H9 (cell line): ENCODE data around the gene TEF. TPM values are rescaled to one million over a fixed set of nuclear protein-coding genes. Genes with fewer than 3 reads are reported as not detected.

Source experiments
- DNase-seq: peaks from one replicate; pipeline ENCODE4 v3.0.0-alpha.2; 2017
- H2AFZ ChIP-seq: one replicate; pipeline ENCODE4 v1.6.1; 2013; ENCODE audit warnings: mild to moderate bottlenecking, low read length, control low read depth, moderate library complexity
- H2AK5ac ChIP-seq: 2 replicates; pipeline ENCODE4 v1.6.1; 2013; ENCODE audit warnings: low read length, control low read depth, mixed read lengths; ENCODE audit not compliant: insufficient read length
- H2BK120ac ChIP-seq: one replicate; pipeline ENCODE4 v1.6.1; 2013; ENCODE audit warnings: low read depth, mild to moderate bottlenecking, low read length, control low read depth, inconsistent platforms; ENCODE audit not compliant: poor library complexity, severe bottlenecking
- H2BK12ac ChIP-seq: 2 replicates; pipeline ENCODE4 v1.6.1; 2013; ENCODE audit warnings: low read length, control low read depth, mixed read lengths, low read depth; ENCODE audit not compliant: insufficient read length
- H2BK15ac ChIP-seq: 2 replicates; pipeline ENCODE4 v1.6.1; 2013; ENCODE audit warnings: low read depth, low read length, control low read depth
- H2BK20ac ChIP-seq: one replicate; pipeline ENCODE4 v1.6.1; 2013; ENCODE audit warnings: low read depth, mild to moderate bottlenecking, low read length, control low read depth, inconsistent platforms; ENCODE audit not compliant: poor library complexity, severe bottlenecking
- H2BK5ac ChIP-seq: 2 replicates; pipeline ENCODE4 v1.6.1; 2013; ENCODE audit warnings: low read length, control low read depth, mixed read lengths; ENCODE audit not compliant: insufficient read length
- H3K14ac ChIP-seq: 2 replicates; pipeline ENCODE4 v1.6.1; 2013; ENCODE audit warnings: low read length, control low read depth; ENCODE audit not compliant: insufficient read depth
- H3K18ac ChIP-seq: 2 replicates; pipeline ENCODE4 v1.6.1; 2013; ENCODE audit warnings: low read depth, mild to moderate bottlenecking, mixed read lengths, low read length, control low read depth; ENCODE audit not compliant: insufficient read length
- H3K23ac ChIP-seq: 2 replicates; pipeline ENCODE4 v1.6.1; 2013; ENCODE audit warnings: low read length, control low read depth, mixed read lengths, low read depth; ENCODE audit not compliant: insufficient read length
- H3K23me2 ChIP-seq: 2 replicates; pipeline ENCODE4 v1.6.1; 2013; ENCODE audit warnings: low read depth, mild to moderate bottlenecking, mixed read lengths, low read length, control low read depth; ENCODE audit not compliant: insufficient read length, poor library complexity, severe bottlenecking
- H3K27ac ChIP-seq: 2 replicates; pipeline ENCODE4 v1.5.1; 2013; ENCODE audit warnings: low read length, control low read depth, mixed read lengths, low read depth; ENCODE audit not compliant: insufficient read length
- H3K27me3 ChIP-seq: 2 replicates; pipeline ENCODE4 v1.6.1; 2013; ENCODE audit warnings: low read length, control low read depth, inconsistent platforms; ENCODE audit not compliant: insufficient read depth
- H3K4ac ChIP-seq: 2 replicates; pipeline ENCODE4 v1.6.1; 2013; ENCODE audit warnings: low read depth, mild to moderate bottlenecking, control low read depth, inconsistent platforms, low read length, moderate library complexity
- H3K4me1 ChIP-seq: 2 replicates; pipeline ENCODE4 v1.6.1; 2013; ENCODE audit warnings: low read length, control low read depth, inconsistent platforms; ENCODE audit not compliant: insufficient read depth
- H3K4me2 ChIP-seq: 2 replicates; pipeline ENCODE4 v1.6.1; 2013; ENCODE audit warnings: low read length, control low read depth, mixed read lengths; ENCODE audit not compliant: insufficient read length, insufficient read depth
- H3K56ac ChIP-seq: 2 replicates; pipeline ENCODE4 v1.6.1; 2013; ENCODE audit warnings: low read depth, mild to moderate bottlenecking, mixed read lengths, low read length, control low read depth; ENCODE audit not compliant: insufficient read length
- H3K79me1 ChIP-seq: 2 replicates; pipeline ENCODE4 v1.6.1; 2013; ENCODE audit warnings: low read depth, mild to moderate bottlenecking, moderate library complexity, low read length, control low read depth, inconsistent platforms; ENCODE audit not compliant: insufficient read depth, poor library complexity, severe bottlenecking
- H3K79me2 ChIP-seq: 2 replicates; pipeline ENCODE4 v1.6.1; 2013; ENCODE audit warnings: low read length, control low read depth, inconsistent platforms; ENCODE audit not compliant: insufficient read depth
- H3K9ac ChIP-seq: 2 replicates; pipeline ENCODE4 v1.6.1; 2013; ENCODE audit warnings: low read length, control low read depth, mixed read lengths; ENCODE audit not compliant: insufficient read length; ENCODE audit errors: extremely low read depth
- H3K9me3 ChIP-seq: one replicate; pipeline ENCODE4 v1.6.1; 2013; ENCODE audit warnings: low read depth, low read length, inconsistent platforms; ENCODE audit not compliant: control insufficient read depth
- H3T11ph ChIP-seq: one replicate; pipeline ENCODE4 v1.6.1; 2013; ENCODE audit warnings: mild to moderate bottlenecking, low read length, control low read depth, inconsistent platforms
- H4K20me1 ChIP-seq: one replicate; pipeline ENCODE4 v1.6.1; 2013; ENCODE audit not compliant: control insufficient read depth, insufficient read length, insufficient read depth
- H4K5ac ChIP-seq: 2 replicates; pipeline ENCODE4 v1.6.1; 2013; ENCODE audit warnings: low read depth, mild to moderate bottlenecking, mixed read lengths, low read length, control low read depth; ENCODE audit not compliant: insufficient read length
- H4K8ac ChIP-seq: replicated peaks from 2 replicates; pipeline ENCODE4 v1.6.1; 2013; ENCODE audit warnings: low read length, control low read depth, mixed read lengths, low read depth; ENCODE audit not compliant: insufficient read length
- H4K91ac ChIP-seq: 2 replicates; pipeline ENCODE4 v1.6.1; 2013; ENCODE audit warnings: low read depth, mild to moderate bottlenecking, moderate library complexity, mixed read lengths, low read length, control low read depth; ENCODE audit not compliant: insufficient read length
- H3K27ac Mint-ChIP-seq, 3 experiments: 2 replicates in 2 of 3; 3 replicates in 1 of 3; pipeline ENCODE4 v1.8.0; 2020 to 2021; ENCODE audit warnings: mixed read lengths in 3 of 3, mild to moderate bottlenecking in 1 of 3, moderate library complexity in 1 of 3
- H3K27me3 Mint-ChIP-seq: 2 replicates; pipeline ENCODE4 v1.8.0; 2021; ENCODE audit warnings: low read depth, mild to moderate bottlenecking, moderate library complexity, mixed read lengths
- H3K36me3 Mint-ChIP-seq, 3 experiments: 2 replicates in 2 of 3; 3 replicates in 1 of 3; pipeline ENCODE4 v1.8.0; 2020 to 2021; ENCODE audit warnings: low read depth in 3 of 3, mixed read lengths in 3 of 3; ENCODE audit not compliant: insufficient read depth in 1 of 3
- H3K4me1 Mint-ChIP-seq, 2 experiments: 2 replicates each; pipeline ENCODE4 v1.8.0; 2020; ENCODE audit warnings: mixed read lengths in 2 of 2
- H3K4me3 Mint-ChIP-seq, 2 experiments: 2 replicates in 1 of 2; 3 replicates in 1 of 2; pipeline ENCODE4 v1.8.0; 2020 to 2021; ENCODE audit warnings: mild to moderate bottlenecking in 2 of 2, mixed read lengths in 2 of 2, moderate library complexity in 1 of 2
- H3K9me3 Mint-ChIP-seq, 2 experiments: 2 replicates in 1 of 2; 3 replicates in 1 of 2; pipeline ENCODE4 v1.8.0; 2020; ENCODE audit warnings: mild to moderate bottlenecking in 2 of 2, mixed read lengths in 2 of 2, moderate library complexity in 1 of 2
- CTCF ChIP-seq: fragments of 200-600 bp; sonication (generic); conservative IDR thresholded peaks from 3 replicates; pipeline ENCODE4 v1.8.0; 2021; ENCODE audit warnings: antibody characterized with exemption, mild to moderate bottlenecking
- WGBS: extraction: QIAGEN DNeasy Blood & Tissue Kit; methylation state at CpG from one replicate; pipeline ENCODE4 v1.1.7; 2013; ENCODE audit warnings: missing lambda C conversion rate, low lambda C conversion rate, mixed read lengths; ENCODE audit not compliant: insufficient read length; ENCODE audit errors: extremely low coverage; 5-methylcytosine and 5-hydroxymethylcytosine counted together
- total RNA-seq: library from RNA; stranded (reverse); gene quantifications from 2 replicates; pipeline ENCODE4 v1.2.1, GENCODE V29; 2021

The TEF gene
- total RNA-seq, 1 experiment from 2014 or later, result 17.9 TPM

- H4K8ac ChIP-seq, result no peak overlapping the region
- H3K27me3 ChIP-seq, result no peaks in the 10 kb centered on the region
- H3K9me3 ChIP-seq, result no peaks in the 10 kb centered on the region
- H3K79me1 ChIP-seq, result no peaks in the 10 kb centered on the region
- no peak overlapping the region for H3K23ac ChIP-seq
- WGBS, result no CpG with 5 or more reads among the region's 13 CpGs
- no peak overlapping the region for H2AK5ac ChIP-seq
- no peak overlapping the region for H2BK15ac ChIP-seq
- no peak overlapping the region for H3K27ac Mint-ChIP-seq
- no peak overlapping the region for H4K91ac ChIP-seq
- H2BK5ac ChIP-seq, result no peak overlapping the region
- H3K4me2 ChIP-seq, result no peak overlapping the region
- no peak overlapping the region for H3K14ac ChIP-seq
- no peak for DNase-seq
- no peaks in the 10 kb centered on the region for H3K79me2 ChIP-seq
- H3K4ac ChIP-seq, result no peak overlapping the region
- H3K4me1 Mint-ChIP-seq, result peaks cover 3 to 6% of the 10 kb centered on the region in 2 experiments; a peak in 3 of 4 replicates
- H3T11ph ChIP-seq, result no peak overlapping the region
- no peak overlapping the region for H2AFZ ChIP-seq
- no peaks in the 10 kb centered on the region for H3K4me1 ChIP-seq
- H2BK120ac ChIP-seq, result no peak overlapping the region
- H2BK12ac ChIP-seq, result no peak overlapping the region
- no peaks in the 10 kb centered on the region for H3K23me2 ChIP-seq
- no peak overlapping the region for H4K5ac ChIP-seq
- no peak for TF ChIP-seq CTCF
- no peaks in the 10 kb centered on the region for H3K9me3 Mint-ChIP-seq
- no peak overlapping the region for H3K4me3 Mint-ChIP-seq
- H3K56ac ChIP-seq, result no peak overlapping the region
- no peak overlapping the region for H2BK20ac ChIP-seq
- peaks cover 15 to 32% (median 17%) of the 10 kb centered on the region in 3 experiments; a peak in 6 of 7 replicates for H3K36me3 Mint-ChIP-seq
- peaks cover 2% of the 10 kb centered on the region; the same call in 1 of the 2 replicates for H3K27me3 Mint-ChIP-seq
- no peaks in the 10 kb centered on the region for H4K20me1 ChIP-seq
- H3K18ac ChIP-seq, result no peak overlapping the region
- no peak overlapping the region for H3K27ac ChIP-seq
- no peak overlapping the region for H3K9ac ChIP-seq
These were observed 47.6 kb downstream of the TEF start for GRCh38 chr22:41429232-41429950.
